ENCODE data around the gene IPO13.

The IPO13 gene

DNA sequence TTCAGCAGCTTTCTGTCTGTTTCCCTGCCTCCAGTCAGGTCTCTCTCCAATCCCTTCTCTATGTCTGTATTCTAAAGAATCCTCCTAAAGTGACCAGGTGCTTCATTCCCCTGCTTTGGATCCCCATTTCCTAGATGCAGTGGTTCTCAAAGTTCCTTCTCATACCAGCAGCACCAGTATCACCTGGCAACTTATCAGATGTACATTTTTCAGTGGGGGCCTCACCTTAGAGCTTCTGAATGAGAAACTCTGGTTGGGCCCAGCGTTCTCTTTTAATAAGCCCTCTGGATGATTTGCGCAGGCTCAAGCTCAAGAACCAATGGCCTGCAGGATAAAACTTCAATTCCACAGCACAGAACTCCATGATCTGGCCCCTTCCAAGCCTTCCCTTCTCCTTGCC, 38.5 kb upstream of the IPO13 start:
- DNase-seq (ENCODE audit: low spot score), result peak; percentile 31

DNA sequence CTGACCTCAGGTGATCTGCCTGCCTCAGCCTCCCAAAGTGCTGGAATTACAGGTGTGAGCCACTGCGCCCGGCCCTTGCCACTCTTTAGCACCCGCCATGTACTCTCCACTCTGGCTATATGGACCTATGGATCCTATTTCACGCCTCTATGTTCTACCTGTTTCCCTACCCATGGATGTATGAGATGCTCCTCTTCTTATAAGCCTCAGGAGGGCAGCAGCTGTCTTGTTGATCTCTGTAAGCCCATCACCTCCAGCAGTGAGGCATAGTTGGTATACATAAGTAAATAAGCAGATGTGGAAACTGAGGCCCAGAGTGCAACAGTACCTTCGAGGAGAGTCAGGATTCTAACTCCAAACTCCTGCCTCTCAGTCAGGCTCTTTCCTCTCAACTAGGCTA, 37.9 kb upstream of the IPO13 start:
- TF ChIP-seq, protein P1, sequence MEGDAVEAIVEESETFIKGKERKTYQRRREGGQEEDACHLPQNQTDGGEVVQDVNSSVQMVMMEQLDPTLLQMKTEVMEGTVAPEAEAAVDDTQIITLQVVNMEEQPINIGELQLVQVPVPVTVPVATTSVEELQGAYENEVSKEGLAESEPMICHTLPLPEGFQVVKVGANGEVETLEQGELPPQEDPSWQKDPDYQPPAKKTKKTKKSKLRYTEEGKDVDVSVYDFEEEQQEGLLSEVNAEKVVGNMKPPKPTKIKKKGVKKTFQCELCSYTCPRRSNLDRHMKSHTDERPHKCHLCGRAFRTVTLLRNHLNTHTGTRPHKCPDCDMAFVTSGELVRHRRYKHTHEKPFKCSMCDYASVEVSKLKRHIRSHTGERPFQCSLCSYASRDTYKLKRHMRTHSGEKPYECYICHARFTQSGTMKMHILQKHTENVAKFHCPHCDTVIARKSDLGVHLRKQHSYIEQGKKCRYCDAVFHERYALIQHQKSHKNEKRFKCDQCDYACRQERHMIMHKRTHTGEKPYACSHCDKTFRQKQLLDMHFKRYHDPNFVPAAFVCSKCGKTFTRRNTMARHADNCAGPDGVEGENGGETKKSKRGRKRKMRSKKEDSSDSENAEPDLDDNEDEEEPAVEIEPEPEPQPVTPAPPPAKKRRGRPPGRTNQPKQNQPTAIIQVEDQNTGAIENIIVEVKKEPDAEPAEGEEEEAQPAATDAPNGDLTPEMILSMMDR (IDR thresholded peaks at IDR 0.05), result no peak
- peak; percentile 41 for DNase-seq (ENCODE audit: low spot score)
- Histone ChIP-seq H3K27ac (no peak overlapping the region), H3K4me3 (no peak overlapping the region)

More for the DNA sequence above, 38.5 kb upstream of the IPO13 start:
- no peak overlapping the region for H3K27ac ChIP-seq
- TF ChIP-seq, protein P1 (IDR thresholded peaks at IDR 0.05), result no peak
- no peak overlapping the region for H3K4me3 ChIP-seq

DNA sequence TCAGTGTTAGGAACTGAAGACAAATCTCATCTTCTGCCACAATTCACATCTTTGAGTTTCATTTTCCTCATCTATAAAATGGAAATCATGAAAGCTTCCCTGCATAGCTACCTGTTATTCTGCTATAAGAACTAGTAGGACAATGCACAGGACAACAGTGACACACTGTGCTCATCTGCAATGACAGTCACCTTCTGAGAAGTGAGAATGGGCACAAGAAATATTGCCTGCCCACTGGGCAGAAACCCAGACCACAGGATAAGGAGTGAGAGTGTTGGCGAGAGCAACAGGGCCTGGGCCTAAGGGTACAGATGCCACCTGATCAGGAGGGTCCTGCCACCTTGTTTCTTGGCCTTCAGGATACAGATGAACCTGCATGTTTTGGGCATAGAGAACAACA, 36.4 kb upstream of the IPO13 start:
- Histone ChIP-seq H3K4me3 (no peak overlapping the region), H3K27ac (no peak overlapping the region)
- TF ChIP-seq, protein P1 (IDR thresholded peaks at IDR 0.05), result no peak
- DNase-seq (ENCODE audit: low spot score), result peak; percentile 47

DNA sequence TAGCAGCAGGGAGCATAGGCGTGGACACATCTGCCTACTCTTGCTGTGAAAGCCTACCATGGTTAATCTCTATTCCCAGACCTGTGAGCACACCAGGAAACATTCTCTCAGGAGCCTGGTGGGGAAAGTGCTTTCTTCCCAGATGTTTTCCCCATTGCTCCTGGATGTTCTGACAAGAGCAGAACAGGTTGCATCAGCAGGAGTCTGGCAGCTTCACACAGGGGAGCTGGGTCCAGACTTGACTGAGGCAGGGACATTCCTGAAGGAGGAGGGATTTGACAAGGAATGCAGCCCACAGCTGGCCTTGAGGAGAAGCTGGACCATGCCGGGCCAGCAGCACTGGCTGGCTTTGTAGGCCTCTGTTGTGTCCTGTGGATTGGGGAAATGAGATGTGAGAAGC, 34.1 kb upstream of the IPO13 start:
- Histone ChIP-seq H3K27ac (no peak overlapping the region), H3K4me3 (no peak overlapping the region)
- no peak for DNase-seq (ENCODE audit: low spot score)
- TF ChIP-seq, protein P1 (IDR thresholded peaks at IDR 0.05), result no peak

DNA sequence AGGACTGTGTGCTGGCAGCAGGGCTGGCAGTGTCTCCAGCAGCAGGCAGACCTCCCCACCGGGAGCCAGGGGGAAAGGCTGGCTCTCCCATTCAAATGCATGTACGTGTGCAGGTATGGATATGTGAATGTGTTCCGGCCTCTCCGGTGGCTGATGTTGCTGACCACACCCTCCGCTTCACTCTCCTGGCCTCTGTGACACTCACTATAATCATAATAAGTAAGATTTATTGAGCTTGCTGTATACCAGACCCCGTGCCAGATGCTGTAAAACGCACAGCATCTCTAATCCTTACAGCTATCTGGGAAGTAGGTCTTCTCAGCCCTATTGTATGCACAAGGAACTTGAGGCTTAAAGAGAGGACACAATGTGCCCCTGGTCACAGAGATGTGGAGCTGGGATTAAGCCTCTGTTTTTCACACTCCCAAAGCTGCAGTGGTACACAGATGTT, 33.7 kb upstream of the IPO13 start:
- Histone ChIP-seq H3K4me3 (no peak overlapping the region), H3K27ac (no peak overlapping the region)
- TF ChIP-seq, protein P1 (IDR thresholded peaks at IDR 0.05), result no peak
- peak; percentile 66 for DNase-seq (ENCODE audit: low spot score)

DNA sequence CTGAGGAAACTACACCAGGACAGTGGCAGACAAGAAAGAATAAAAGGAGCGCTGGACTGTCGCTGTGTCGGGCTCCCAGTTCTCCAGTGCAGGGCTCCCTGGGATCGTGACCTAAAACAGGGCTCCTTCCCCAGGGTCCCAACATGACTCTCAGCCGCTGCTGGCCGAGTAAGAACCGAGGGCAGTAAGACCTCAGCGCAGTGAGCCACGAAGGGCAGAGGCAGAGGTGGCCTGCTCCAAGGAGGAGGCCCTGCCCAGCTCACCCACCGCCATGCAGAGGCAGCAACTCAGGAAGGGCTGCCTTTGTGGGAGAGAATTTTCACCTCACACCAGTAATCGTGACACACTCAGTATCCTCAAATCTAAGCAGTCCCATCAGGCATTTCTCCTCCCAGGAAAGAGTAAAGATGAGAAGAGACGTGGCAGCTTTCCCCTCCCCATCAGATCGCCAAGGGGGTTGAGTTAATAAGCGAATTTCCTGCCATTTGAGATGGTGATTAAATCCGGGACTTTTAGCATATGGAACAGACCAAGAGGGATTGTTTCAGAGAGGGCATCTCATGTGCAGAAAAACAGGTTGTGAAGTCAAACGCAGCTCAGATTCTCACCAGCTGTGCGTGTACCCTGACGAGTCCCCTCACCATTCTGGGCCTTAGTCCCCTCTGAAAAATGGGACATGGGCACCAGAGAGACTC, 32.9 kb upstream of the IPO13 start:
- H3K27ac ChIP-seq, result no peak overlapping the region
- no peak overlapping the region for H3K4me3 ChIP-seq
- TF ChIP-seq, protein P1 (IDR thresholded peaks at IDR 0.05), result no peak
- DNase-seq (ENCODE audit: low spot score), result no peak

Data from coronary artery (tissue), 2 donors.